GM18873 (cell line): ENCODE measurements around the gene TANC1.
"Not testable (repeated sequence)": the region's sequence is repeated elsewhere in the genome, so short reads cannot be mapped to it uniquely, and the experiment has no call there.

Experiments
- ATAC-seq: cut with Tn5 transposase; IDR thresholded peaks from one replicate; pipeline ENCODE4 v1.9.1; 2021; ENCODE audit warnings: mild to moderate bottlenecking, moderate library complexity, moderate number of reproducible peaks; ENCODE audit not compliant: unreplicated experiment, low FRiP score

TANC1 gene

DNA sequence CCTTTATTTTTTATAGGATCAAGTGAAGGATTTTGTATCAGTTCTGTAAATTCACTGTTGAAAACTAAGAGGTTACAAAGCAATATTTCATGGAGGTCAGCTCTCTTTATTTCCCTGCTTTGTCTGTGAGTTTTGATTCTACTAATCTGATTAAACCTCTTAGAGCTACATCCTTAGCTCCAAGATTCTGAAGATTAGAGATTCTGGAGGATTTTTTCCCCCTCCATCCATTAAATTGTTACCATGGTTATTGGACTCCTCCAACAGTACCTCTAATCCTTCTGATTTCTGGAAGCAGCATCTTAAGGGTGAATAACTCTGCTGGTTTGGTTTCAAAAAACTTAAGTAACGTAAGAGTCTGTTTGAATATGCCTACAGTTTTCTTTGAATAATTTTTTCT, 110.0 kb downstream of the TANC1 start:
- no peak for ATAC-seq

DNA sequence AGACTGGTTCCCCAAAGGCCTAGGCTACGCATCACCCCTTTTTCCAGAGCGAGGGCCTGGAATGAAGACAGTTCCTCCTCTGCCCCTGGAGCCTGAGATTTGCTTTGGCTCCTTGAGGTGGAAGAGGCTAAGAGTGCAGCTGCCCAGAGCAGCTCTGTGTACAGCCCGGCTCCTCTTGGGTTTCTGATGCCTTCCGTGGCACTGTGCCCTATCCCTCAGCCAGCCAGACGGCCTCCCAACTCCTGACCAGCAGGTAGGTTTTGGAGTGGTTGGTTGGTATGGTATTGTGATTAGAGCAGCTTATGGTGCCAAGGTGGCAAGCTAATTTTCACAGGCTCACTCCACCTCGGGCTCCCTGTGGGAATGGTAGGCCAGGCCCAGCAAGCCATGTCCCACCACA, 112.2 kb downstream of the TANC1 start:
- ATAC-seq: no peak

DNA sequence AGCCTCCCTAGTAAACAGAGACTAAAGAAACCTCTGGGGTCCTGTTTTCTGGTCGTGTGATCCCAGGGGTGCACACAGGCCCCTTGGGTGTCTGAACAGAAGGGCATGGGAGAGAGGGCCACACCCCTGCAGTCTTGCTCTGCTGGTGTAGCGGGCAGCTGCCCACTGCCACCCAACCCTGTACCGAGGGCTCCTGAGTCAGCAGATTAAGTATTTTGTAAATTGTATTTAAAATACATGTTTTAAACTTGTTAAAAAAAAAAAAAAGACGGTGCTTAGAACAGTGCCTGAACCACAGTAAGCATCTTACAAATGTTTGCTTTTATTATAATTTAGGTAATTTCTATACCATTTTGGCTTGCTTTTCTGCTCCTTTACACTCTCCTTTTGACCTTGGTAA, 113.7 kb downstream of the TANC1 start:
- no peak for ATAC-seq

DNA sequence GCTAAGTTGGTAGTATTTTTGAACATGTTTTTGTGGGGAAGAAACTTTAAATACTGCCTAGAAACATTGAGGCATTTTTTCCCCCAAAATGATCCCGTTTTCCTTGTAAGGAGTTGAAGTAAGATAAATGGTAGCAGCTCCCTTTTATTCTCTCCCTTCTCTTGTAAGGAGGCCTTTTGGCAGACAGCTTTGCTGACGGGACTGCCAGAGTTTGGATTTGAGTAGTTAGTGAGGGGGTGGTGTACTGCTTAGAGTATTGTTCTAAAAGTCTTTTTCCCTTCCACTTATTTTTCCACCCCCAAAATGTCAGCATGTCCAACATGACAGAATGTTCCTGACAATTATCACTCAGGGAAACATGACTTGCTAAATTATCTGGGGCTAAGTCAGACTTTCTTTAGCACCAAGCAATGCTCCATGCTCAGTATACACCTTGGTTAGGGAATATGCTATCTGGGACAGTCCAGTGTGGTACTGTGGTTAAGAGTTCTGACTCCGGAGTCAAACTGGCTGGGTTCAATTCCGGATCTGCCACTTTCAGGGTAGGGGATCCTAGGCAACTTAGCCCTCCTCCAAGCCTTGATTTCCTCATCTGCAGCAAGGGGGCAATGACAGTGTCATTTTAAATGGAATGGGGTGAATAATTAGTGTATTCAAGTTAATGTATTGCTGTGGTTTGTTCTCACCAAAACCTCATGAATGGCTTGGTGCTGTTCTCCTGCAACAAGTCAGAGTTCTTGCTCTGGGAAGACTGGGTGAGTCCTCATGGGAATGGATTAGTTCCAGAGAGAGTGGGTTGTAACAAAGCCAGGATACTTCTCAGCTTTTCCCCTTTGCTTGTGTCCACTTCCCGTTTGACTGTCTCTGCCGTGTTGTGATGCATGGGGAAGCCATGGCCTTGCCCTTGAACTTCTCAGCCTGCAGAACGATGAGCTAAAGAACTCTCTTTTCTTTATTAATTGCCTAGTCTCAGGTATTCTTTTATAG, 116.2 kb downstream of the TANC1 start:
- no peak for ATAC-seq

DNA sequence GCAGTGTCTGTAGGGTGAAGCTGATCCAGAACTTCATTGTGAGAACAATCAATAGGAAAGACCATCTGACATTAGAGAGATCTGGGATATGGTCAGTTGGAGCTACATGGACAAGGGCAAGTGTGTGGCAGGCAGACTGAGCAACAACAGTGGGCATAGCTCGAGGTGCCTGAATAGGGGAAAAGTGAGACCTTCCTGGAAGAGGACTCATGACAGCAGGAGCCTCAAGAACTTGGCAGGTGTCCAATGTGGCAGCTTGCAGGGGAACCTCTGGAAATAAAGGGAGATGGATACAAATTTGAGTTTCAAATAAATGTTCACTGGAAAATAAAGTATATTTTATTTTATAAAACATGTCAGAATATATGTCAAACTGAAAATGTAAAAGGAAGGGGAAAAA, 117.9 kb downstream of the TANC1 start:
- no peak for ATAC-seq

DNA sequence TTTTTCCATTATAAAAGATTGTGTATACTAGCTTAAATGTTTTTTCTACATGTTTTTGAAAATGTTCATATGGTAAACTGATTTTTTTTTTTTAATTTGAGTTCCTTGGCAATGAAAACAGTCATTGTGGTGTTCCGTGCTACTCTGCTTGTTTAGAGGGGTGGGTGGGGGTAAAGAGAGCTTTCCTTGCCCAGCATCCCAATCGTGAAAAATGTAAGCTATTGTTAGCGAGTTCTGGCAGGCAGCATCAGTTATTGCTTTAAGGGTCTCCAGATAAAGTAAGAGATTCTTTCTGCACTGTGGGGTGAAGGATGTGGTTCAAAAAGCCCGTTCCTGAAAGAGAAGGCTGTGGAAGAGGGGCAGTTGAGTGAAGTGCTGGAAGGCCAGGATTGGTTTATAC, 118.4 kb downstream of the TANC1 start:
- ATAC-seq: no peak

DNA sequence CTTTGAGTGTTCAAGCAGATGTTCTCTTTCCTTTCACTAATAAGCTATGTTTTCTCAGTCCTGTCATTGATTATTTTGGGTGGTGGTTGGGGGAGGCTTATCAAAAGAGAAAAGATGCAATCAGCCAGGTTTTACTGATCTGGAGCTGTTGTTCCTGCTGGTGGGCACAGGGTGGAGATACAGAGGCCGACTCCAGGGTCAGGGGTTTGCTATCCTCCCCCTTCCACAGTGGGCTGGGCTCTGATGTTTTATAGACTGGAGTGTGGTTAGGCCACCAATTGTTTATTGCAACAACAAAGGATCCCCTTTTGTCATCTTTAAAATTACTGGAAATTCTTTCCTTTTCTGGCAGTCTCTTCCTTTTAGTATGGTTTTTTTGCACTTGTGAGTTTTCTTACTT, 120.5 kb downstream of the TANC1 start:
- no peak for ATAC-seq

DNA sequence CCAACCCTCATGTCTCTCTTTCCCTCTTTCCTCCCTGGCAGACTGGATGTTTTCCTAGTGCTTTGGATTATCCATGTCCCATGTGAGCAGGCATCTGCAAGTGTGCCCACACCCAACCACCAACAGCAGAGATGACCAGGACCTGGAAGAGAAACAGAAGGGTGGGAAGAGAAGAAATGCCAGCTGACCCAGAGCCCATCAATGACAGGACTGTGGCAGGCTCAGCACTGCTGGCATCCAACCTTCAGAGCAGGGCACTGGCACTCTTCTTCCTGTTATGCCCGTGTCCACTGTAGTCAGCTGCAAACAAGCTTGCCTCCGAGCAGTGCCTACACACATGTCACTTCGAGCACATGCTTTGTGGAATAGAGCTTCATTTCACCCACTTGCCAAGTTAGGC, 121.1 kb downstream of the TANC1 start:
- ATAC-seq: no peak

DNA sequence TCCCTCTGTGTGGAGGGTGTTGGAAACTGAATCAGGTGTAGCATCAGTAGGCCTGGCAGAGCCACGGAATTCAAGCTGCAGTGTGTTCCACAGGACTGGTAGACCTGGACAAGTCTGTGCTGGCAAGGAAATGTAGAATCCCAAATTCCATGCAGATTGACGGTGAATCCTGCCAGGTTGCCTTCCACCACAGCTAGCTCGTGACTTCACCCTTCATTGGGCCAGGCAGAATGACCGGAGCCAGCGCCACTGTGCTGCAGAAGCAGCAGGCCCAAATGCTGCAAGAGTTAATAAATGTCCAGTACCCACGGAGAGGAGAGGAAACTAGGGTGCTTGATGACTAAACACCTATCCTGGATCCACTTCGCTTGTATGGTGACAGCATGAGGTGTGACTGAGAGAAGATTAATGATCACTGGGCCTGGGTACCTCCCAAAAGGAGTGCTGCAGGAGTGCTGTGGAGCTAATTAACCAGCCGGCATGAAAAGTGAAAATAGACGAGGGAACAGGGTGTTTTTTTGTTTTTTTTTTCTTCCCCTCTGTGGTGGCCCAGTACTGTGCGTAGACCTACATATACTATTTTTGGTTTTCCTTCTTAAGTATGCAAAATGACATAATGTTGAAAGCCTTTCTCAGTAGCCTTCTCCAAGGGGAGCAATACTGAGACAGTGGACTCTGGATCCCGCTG, 122.2 kb downstream of the TANC1 start:
- no peak for ATAC-seq

DNA sequence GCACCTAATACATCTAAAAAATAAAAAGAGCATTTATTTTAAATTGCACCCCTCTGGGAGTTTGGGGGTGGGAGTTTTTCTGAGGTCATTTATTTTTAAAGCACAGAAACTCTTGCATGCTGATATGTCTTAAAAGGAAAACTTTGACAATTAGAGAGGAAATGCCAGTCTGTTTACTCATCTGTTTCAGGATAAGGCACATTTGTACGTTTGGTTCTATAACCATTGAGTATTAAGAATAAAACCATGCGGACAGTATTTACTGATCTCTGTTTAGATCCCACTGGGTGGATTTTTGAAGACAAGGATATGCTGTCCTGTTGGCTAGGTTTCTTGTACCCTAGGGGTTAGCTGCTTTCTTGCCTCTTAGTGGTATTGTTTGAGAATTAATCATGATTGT, 122.9 kb downstream of the TANC1 start:
- ATAC-seq: no peak

DNA sequence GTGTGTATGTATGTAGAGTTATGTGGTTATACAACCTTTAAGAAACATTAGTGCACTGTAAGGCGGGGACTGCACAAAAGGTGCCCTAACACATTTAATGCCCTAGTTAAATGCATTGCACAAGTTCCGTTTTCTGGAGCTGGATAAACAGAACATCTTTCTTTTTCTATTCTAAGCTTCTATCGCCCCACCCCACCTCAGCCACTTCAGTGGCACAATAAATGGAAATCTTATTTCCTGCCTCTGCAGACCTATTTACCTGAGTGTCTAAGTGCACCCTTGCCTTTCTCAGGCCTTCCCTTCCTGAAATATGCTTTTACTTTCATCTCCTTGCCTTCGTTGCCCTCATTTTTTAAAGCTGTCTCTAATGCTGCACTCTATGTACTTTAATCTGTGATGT, 123.5 kb downstream of the TANC1 start:
- no peak for ATAC-seq

DNA sequence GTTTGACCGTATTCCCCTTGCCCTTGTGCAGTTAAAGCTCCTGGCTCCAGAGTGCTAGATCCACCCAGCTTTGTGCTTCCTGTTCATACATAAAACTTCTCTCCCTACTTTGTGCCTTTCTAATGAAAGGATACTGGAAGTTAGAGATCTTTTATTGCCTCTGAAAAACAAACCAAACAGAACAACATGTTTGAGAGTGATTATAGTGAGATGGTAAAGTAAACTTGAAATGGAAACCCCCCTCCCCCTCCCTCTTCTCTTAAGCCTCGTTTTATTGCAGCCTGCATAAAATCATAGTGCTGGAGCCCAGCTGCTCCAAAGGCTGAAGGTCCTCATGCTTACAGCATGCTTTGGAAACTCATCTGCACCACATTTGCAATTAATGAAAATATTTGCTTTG, 125.1 kb downstream of the TANC1 start:
- no peak for ATAC-seq

DNA sequence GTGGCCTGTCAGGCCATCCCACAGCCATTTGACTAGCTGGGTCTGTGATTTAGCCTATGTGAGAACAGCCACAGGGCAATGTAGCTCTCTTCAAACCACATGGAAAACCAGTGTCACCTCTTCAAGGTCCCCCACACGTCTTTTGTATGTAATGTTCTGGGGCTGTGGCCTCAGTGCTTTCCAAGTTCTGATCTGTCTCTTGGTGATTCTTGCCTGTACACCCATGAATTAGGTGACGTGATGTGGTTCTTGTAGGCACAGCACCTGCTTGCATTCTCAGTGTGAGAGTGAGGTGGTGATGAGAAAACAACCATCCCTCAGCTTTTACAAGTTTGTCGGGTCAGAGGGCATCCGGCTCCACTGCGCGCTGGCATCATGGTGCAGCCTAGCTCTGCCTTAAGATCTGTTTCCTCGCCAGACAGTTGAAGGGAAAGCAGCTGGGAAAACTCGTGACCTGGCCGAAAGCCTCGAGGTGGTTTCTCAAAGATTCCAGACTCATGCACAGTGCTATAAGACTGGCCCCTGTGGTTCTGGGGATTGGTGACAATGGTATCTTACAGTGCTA, 125.8 kb downstream of the TANC1 start:
- no peak for ATAC-seq

DNA sequence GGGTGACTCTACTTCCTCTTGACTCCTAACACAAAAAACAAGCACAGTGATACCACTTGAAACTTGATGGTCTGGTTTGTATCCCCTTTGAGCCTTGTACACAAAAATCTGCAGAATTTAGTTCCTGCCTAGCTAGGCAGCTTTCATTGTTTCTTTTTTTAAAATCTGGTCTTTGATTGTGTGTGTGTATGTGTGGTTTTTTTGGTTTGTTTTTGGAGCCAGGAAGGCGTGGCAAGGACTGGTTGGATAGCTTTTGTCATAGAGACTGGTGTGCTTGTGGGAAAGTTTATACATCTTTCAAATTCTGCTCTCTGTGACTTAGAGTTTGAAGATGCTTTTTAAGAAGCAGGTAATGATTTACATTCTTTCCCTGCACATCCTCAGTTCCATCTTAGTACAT, 127.4 kb downstream of the TANC1 start:
- no peak for ATAC-seq

DNA sequence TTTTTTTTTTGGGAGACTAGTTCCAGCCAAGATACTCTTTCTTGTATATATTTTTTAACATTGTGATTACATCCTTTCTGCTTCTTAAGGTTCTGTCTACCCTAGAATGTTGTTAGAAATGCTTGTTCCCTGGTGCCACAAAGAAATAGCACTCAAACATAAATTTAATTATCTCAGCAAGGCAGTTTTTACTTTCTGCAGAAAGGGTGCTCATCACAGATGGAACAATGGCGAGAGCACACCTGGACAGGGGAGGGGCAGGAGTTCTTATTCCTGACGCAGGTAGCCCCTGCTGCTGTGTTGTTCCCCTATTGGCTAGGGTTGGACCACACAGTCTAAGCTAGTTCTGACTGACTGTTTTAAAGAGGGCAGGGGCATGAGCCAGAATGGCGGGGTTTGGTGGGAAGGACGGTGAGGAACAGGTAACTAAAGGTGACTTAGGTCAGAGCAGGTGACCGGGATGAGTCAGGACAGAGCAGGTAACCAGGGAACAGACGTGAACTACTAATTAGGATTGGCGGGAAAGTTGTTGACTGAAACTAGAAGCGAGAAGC, 127.9 kb downstream of the TANC1 start:
- ATAC-seq: not testable (repeated sequence)

DNA sequence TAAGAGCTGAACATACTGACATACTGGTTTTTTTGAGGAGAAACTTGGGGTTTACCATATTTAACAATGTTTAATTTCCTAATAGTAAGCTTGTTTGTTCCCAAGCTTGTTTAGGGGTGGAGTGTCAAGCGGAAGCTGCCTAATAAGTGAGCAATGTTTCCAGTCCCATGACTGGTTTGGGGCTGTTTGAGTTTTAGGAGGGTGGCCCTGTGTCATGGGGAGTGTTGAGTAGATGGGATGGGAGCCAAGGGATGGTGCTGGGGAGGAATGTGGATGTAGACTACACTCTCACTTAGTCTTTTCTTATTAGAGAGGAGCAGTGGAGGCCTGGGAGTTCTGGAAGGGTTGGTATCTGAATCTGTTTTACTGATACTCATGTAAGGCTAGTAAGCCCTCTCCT, 128.5 kb downstream of the TANC1 start:
- ATAC-seq: no peak

DNA sequence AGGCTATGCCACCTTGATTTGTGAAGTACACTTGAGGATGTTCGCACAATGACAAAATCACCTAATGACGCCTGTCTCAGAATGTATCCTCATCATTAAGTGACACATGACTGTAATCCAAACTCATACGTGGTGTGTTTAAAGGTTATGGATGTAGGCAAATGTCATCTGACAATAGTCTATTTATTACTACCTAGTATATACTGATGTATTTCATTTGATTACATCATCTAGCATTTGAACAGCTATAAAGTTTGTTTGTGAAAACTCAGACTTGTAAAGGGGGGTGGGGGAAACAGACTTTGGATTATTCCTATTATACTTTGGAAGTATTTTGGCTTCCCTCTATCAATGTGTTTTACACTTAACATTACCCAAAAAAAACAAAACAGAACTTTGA, 129.9 kb downstream of the TANC1 start:
- no peak for ATAC-seq

DNA sequence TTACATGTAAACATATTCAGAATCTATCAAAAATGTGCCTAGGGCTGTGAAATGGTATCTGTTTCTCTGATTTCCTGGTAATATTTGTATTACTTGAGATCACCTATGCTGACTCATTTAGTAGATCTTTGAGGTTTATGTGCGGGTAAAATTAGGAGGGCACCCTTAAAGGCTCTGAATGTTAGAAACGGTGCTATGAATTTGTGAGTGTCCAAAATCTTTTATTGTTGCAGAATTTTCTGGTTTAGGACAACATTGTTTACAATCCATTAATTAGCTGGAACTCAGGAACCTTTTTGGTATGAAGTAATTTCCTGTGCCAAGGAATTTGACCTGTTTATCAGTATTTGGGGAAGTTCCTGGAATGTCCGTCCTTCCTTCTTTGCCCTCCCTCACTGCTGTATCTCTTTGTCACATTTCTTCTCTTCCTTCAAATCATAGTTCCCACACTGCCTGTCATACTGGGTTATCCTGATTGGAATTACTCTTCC, 130.5 kb downstream of the TANC1 start:
- ATAC-seq: no peak

DNA sequence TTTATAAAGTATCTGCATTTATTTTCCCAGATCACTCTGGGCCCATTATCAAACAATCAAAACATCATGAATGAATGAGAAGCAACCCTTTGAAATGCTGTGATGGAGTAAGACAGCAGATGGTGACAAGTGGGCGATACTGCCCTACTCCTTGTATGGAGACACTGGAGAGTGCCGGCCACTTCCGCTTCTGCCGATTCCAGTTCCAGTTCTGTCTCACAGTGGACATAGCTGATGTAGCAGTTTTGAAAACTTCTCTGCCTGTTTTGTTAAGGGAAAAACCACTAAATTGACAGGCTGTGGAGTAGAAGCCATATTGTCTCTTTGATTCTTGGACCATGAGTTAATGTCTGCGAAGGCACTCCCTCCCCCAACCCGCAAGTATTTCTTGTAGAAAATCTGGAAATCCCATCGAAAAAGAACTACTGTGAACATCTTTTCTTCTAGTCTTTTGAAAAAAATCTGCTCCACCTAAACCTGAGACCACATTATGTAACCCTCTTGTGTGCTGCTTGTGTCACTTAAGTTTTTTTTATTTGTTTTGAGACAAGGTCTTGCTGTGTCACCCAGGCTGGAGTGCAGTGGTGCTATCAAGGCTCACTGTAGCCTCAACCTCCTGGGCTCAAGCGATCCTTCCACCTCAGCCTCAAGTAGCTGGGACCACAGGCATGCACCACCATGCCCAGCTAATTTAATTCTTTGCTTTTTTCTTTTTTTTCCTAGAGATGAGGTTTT, 133.5 kb downstream of the TANC1 start:
- no peak for ATAC-seq

DNA sequence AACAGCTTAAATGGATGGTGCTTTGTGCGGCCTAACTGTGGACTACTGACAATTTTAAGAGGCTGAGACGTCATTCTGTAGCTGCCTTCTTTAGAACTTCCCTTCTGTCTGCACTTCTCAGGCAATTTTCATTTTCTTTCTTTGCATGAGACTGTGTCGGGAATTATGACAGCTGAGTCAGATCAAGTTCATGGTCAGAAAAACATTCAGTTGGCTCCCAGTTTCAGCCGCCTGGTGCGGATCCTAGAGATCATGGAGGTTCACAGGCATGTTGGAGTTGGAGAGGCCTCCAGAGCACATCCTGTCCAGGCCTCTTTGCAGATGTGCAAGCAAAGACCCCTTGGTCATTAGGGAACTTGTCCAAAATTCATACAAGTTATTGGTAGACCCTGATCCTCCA, 135.0 kb downstream of the TANC1 start:
- no peak for ATAC-seq
